H1 (cell line): ENCODE measurements around the gene MOB4. TPM values are rescaled to one million over a fixed set of nuclear protein-coding genes. Genes with fewer than 3 reads are reported as not detected.

Source experiments
- CBX5 ChIP-seq: fragments of 300-800, 300-1000 bp; sonication (generic); IDR thresholded peaks from 2 replicates; pipeline ENCODE4 v1.7.1; 2016; ENCODE audit warnings: antibody characterized with exemption, low read length, low read depth
- CEBPB ChIP-seq: IDR thresholded peaks from 2 replicates; pipeline ENCODE4 v1.6.1; 2012; ENCODE audit warnings: low read depth, low read length
- RAD21 ChIP-seq, 2 experiments: IDR thresholded peaks in 1 of 2; conservative IDR thresholded peaks in 1 of 2; 2 replicates each; pipeline ENCODE4 v1.6.1; 2011; ENCODE audit warnings: low read depth in 2 of 2, low read length in 2 of 2, improper control_type of control experiment in 1 of 2, inconsistent platforms in 1 of 2, mild to moderate bottlenecking in 1 of 2, moderate library complexity in 1 of 2
- RXRA ChIP-seq: IDR thresholded peaks from 2 replicates; pipeline ENCODE4 v1.6.1; 2011; ENCODE audit warnings: low read depth, mild to moderate bottlenecking, low read length, moderate library complexity; ENCODE audit not compliant: insufficient read depth
- TAF7 ChIP-seq: optimal IDR thresholded peaks from 2 replicates; pipeline ENCODE3; 2011; ENCODE audit warnings: low read depth, mild to moderate bottlenecking, inconsistent platforms, low read length, moderate library complexity, borderline replicate concordance
- polyA plus RNA-seq, 7 experiments: library from polyadenylated mRNA; depleted of rRNA in 3 of 7; stranded (reverse) in 5 of 7; unstranded in 2 of 7; fragments of >200 nt in 5 of 7; fragments of 200-250 nt in 2 of 7; gene quantifications; 1 replicate in 5 of 7; 2 replicates in 1 of 7; 4 replicates in 1 of 7; pipeline versions ENCODE4 v1.2.1 to v1.2.3, GENCODE V29; 2011 to 2013; ENCODE audit warnings: missing spikeins in 2 of 7, mixed read lengths in 2 of 7
- total RNA-seq: library from RNA; stranded (reverse); fragmentation: NEBNext Ultra II Directional; extraction: Animal tissue kit (Norgen Biotek cat#: 25700); gene quantifications from 2 replicates; pipeline ENCODE4 v1.2.1, GENCODE V29; 2021

The MOB4 gene
- total and polyA plus RNA-seq, 2 of the 8 experiments (the other 6 are each of a cell fraction or from before 2014, with no cell fraction given): 51.5 to 54.2 TPM

GRCh38 chr2:197498235-197498936 is 17.5 kb upstream of the MOB4 start (continued):
- TF ChIP-seq TAF7 (no peak), CEBPB (no peak), RXRA (no peak), RAD21 (IDR thresholded peaks at IDR 0.05 in 1 of 2, conservative IDR thresholded peaks at IDR 0.05 in 1 of 2; ENCODE audit: low read depth in 2 of 2, low read length in 2 of 2) (no peak), CBX5 (no peak)
